ENCODE measurements around the gene FAM149A. TPM values are rescaled to one million over a fixed set of nuclear protein-coding genes. Genes with fewer than 3 reads are reported as not detected.

Gene FAM149A
- polyA plus RNA-seq, 1 donor from 2014 or later, result 9.1 TPM

Small RNAs within 50 kb of the gene (small RNA-seq; reads per million reads assigned to genes)
- 0 reads per million in 3 experiments for gene RF00322

Other genes with a start within 250 kb of the FAM149A start
- gene TLR3, start 35.5 kb upstream of the FAM149A start, polyA plus RNA-seq, result not detected in 2 replicates
- gene CYP4V2, start 86.9 kb downstream of the FAM149A start, polyA plus RNA-seq, result 5.6 and 5.8 TPM in 2 replicates
- not detected in 2 replicates for gene KLKB1, start 122.8 kb downstream of the FAM149A start, polyA plus RNA-seq
- not detected in 2 replicates for gene F11, start 161.5 kb downstream of the FAM149A start, polyA plus RNA-seq